ENCODE results near the gene NXPE3.

Gene NXPE3

DNA sequence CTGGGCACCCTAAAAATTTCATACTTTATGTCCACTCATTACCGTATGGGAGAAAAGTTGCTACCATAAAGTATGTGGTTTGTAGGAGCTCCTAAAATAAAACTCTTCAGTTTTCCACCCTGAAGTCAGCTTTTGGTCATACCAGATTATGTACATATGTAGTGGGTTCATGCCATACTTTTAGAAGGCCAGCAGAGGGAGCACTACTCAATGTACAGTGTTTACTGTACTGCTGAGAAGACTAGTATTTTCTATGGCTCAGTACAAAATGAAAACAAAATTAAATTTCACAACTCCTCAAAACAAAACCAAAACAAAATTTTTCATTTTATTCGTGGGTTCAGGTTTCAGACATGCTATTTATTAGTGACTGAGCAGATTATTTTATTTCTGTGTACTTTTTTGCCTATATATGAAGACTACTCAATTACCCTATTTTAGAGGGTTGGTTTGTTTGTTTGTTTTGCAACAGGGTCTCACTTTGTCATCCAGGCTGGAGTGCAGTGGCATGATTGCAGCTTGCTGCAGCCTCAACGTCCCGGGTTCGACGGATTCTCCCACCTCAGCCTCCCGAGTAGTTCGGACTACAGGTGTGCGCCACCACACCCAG is 24.3 kb downstream of the NXPE3 start:
- DNase-seq (ENCODE audit: low spot score) = peak; percentile 76

DNA sequence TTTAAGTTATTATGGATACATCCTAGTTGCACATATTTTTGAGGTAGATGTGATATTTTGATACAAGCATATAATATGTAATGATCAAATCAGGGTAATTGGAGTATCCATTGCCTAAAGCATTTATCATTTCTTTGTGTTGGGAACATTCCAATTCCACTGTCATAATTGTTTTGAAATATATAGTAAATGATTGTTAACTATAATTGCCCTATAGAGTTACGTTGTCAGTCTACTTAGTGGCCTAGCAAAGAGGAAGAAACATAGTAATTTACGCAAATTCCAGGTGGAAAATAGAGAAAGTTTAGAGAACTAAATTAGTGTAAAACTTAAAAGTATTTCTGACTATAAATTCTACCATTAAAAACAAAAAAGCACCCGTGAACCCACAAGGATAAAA is 24.9 kb downstream of the NXPE3 start:
- no peak for DNase-seq (ENCODE audit: low spot score)

DNA sequence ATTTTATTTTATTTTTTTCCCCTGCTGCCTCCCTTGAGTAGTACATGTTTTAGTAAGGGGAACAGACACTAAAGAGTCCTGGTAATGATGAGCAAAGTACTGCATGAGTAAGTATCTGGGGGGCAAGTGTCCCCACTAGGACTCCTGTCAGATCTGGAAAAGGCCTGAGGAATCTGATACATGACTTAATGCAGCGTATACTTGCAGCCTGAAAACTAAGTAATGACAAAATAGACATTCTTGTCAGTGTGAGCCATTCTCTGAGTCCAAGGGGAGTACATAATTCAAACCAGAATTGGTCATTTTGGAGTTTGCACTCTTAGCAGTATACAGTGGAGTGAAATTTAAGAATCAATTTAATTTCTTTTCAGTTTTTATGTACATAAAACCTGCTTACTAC is 27.5 kb downstream of the NXPE3 start:
- DNase-seq (ENCODE audit: low spot score) = no peak

DNA sequence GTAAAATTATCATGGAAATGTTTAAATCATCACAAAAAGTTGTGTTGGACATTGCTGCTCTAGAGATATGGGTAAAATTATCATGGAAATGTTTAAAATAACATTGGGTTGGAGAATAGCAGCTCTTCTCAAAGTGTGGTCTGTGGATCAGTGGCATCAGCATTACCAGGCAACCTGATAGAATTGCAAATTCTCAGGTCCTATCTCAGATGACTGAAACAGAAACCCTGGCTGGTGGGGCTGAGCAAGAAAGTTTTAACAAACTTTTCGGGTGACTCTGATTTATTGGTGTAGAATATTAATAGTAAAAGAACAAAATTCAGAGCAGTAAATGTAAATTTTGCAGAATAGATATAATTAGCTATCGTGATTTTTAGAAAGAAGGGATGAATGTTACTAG is 28.9 kb downstream of the NXPE3 start:
- DNase-seq (ENCODE audit: low spot score) = peak; percentile 46

DNA sequence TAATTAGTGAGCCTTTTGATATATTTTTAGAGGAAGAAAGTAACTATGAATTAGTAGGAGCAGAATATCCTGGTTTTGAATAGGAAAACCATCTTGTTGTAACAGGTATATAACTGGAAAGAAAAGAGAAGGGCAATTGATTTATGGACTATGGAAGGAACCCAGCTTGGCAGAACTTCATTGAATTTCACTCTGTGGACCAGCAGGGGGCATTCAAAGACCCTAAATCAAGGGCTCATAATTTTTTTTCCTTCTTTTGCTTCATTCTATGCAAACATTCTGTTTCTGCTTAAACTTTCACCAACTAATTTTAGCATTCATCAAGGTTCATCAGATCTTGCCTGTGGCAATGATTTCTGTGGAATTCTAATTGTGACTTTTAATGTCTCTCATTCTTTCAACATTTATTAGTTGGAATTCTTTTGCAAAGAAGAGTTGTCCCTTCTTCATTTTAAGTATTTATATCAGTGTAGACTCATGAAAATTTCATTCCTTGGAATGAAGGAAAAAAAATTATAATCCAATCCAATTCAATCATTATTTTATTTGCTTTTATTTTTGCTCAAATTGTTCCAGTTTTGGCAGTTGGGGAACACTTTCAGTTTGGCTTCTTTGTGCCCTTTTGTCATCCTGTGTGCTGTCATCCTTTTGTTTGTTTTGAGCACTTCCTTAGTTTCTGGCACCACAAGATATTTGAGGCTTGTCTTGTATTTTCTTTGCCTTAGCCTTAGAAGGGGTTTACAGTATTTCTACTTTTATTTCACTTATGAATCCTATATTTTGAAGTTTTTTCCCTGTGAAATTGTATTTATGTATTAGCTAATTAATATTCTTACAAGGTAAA is 30.4 kb downstream of the NXPE3 start:
- peak; percentile 53 for DNase-seq (ENCODE audit: low spot score)

DNA sequence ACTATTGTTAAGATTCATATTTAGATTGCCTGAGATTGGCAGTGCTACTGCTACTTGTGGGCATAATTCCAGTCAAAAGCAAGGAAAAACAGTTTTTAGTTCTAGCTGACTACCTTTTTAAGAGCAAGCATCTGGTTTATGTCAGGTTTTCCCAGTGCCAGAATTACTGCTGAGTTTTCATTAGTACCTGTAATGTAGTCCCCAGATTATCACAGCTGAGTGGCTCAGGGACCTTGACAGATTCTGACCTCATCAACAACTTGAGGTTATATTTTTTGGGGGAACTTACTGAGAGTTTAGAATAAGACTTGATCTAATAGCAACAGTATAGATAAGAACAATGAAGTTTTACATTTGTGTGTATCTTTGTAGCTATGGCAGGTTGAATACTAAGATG is 31.0 kb downstream of the NXPE3 start:
- no peak for DNase-seq (ENCODE audit: low spot score)

DNA sequence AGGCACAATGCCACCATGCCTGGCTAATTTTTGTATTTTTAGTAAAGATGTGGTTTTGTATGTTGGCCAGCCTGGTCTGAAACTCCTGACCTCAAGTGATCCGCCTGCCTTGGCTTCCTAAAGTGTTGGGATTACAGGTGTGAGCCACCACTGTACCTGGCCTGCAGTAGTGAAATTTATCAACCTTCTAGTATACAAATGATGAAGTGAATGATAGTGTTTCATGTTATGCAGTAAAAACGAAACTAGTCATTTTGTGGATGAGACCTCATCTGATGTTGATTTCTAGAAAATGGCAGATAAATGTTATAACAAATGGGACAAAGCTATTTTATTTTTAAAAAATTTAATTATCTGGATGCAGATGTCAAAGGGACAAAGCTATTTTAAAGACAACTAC is 32.9 kb downstream of the NXPE3 start:
- peak; percentile 38 for DNase-seq (ENCODE audit: low spot score)

DNA sequence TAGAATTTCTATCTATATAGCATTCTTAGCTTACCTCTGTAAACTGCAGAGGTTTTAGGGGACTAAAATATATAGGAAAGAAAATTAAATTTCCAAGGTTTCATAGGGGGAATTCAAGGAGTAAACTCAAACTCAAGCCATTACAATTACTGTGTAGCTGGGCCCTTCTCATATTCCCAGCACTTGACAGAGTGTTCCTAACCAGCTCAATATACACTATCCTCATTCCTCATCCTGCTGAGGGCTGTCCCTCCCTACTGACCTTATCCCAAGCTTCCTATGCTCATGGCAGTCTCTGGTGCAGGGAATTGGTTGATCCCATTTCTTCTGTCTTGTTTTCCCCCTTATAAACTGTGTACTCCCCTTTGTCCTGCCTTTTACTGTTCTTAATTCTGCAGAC is 33.9 kb downstream of the NXPE3 start:
- DNase-seq (ENCODE audit: low spot score) = no peak

DNA sequence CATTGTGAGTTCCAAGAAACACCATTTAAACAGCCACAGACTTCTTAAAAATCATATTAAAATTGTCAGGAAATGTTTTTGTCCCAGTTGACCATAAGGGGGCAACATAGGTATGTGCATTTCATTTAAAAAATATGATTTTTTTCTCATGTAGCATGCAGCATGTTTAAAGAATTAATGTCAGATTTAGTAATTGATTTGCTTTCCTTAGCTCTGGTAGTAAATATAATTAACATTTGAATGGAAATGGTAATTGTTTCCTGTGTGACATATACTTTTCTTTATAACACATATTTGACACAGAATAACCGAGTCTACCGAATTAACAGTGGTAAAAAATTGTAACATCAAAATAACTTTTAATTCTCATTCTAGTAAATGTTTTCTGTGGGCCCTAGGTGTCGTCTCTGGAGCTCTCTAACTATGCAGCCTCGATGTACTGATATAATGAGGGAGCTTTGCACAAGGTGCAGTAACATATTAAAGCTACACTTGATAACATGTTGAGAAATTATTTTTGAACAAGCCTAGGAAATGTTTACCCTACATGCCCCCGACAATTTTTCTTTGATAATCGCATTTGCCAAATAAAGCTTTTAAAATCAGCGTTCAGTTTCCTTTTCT is 34.9 kb downstream of the NXPE3 start:
- no peak for DNase-seq (ENCODE audit: low spot score)

DNA sequence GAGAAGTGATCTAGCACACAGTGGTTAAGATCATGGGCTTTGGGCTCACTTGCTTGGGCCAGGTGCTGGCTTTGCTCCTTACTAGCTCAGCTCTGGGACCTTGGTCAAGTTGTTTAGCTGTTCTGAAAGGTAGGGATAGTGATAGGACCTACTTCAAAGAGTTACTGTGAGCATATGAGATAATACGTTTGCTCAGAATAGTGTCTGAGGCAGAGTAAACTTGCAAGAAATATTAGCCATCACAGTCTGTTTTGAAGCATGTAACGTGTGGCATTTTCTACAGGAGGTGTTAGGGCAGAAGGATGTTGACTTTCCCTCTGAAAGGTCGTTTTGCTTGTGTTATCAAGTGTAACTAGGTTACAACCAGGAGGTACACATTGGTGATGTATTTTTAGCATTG is 35.8 kb downstream of the NXPE3 start:
- DNase-seq (ENCODE audit: low spot score) = no peak

DNA sequence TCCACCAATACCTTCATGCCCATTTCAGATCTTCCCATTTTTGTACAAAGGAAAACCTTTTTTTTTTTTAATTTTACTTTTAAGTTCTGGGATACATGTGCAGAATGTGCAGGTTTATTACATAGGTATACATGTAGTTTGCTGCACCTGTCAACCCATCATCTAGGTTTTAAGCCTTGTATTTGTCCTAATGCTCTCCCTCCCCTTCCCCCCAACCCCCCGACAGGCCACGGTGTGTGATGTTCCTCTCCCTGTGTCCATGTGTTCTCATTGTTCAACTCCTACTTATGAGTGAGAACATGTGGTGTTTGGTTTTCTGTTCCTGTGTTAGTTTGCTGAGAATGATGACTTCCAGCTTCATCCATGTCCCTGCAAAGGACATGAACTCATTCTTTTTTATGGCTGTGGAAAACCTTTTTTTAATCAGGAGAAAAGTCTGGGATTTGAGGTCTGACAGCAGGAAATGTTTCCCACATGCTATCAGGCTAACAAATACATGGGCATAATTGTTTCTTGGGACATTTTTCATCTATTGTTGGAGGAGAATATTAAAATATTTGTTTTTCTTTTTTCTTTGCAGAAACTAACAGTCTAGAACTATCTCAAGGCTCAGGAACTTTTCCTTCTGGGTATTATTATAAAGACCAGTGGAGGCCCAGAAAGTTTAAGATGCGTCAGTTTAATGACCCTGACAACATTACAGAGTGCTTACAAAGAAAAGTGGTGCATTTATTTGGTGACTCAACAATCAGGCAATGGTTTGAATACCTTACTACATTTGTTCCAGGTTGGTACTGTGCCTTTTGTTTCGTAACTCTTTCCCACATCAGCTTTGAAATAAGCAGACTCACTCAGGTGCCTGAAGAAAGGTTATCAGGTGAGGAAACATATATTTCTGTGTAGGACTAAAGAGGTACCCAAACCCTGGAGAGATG is 37.5 kb downstream of the NXPE3 start:
- no peak for DNase-seq (ENCODE audit: low spot score)

DNA sequence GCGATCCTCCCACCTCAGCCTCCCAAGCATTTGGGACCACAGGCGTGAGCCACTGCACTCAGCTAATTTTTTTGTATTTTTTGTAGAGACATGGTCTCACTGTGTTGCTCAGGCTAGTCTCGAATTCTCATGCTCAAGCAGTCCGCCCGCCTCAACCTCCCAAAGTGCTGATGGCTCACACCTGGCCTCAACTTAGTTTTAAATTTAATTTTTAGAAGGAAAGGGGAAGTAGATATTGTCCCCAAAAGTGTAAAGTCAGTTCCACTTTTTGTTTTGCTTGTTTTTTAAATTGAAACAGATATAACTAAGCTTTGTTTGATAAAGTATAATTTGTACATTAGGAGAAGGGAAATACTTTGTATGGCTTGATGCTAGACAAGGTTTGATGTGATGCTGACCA is 39.0 kb downstream of the NXPE3 start:
- DNase-seq (ENCODE audit: low spot score) = no peak

DNA sequence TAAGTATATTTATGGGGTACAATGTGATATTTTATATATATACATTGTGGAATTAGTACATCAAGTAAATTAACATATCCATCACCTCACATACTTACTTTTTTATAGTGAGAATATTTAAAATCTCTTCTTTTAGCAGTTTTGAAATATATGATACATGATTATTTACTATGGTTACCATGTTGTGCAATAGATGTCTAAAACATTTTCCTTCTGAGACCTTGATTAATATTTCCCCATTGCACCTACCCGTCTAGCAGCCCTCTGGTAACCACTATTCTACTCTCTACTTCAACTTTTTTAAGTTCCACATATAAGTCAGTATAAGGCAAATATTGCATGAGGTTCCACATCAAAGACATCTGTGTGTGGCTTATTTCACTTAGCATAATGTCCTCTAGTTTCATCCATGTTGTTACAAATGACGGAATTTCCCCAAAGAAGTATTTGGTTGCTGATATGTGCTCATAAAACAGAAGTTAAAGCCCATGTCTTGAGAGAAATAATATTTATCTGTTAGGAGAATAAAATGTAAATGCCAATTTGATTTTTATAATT is 40.7 kb downstream of the NXPE3 start:
- no peak for DNase-seq (ENCODE audit: low spot score)

DNA sequence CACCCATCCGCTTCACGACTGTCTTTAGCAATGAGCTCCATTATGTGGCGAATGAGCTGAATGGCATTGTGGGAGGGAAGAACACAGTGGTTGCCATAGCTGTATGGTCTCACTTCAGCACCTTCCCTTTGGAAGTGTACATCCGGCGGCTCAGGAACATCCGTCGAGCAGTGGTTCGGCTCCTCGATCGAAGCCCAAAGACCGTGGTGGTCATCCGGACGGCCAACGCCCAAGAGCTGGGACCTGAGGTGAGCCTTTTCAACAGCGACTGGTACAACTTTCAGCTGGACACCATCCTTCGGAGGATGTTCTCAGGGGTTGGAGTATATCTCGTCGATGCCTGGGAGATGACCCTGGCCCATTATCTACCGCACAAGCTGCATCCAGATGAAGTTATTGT is 42.5 kb downstream of the NXPE3 start:
- DNase-seq (ENCODE audit: low spot score) = no peak

DNA sequence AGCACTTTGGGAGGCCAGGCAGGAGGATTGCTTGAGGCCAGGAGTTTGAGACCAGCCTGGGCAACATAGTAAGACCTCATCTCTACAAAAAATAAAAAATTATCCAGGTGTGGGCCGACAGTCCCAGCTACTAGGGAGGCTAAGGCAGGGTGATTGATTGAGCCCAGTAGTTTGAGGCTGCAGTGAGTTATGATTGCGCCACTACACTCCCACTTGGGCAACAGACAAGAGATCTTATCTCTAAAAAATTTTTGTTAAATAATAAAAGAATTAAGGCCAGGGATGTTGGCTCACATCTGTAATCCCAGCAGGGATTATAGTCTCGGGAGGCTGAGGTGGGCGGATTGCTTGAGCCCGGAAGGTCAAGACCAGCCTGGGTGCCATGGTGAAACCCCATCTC is 44.5 kb downstream of the NXPE3 start:
- no peak for DNase-seq (ENCODE audit: low spot score)

DNA sequence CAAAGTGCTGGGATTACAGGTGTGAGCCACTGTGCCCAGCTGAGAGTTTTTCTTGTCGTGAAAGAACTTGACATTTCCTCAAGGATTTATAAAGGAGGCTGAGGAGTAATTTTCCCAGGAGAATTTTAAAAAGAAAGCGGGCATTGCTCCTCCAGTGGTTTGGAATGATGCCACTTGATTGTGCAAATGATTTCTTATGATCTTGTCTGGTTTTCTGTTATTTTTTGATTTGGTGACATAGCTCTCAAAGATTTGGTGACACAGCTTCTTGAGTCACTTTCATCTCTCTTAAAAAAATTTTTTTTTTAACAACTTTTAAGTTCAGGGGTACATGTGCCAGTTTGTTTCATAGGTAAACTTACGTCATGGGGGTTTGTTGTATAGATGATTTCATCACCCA is 45.7 kb downstream of the NXPE3 start:
- no peak for DNase-seq (ENCODE audit: low spot score)

DNA sequence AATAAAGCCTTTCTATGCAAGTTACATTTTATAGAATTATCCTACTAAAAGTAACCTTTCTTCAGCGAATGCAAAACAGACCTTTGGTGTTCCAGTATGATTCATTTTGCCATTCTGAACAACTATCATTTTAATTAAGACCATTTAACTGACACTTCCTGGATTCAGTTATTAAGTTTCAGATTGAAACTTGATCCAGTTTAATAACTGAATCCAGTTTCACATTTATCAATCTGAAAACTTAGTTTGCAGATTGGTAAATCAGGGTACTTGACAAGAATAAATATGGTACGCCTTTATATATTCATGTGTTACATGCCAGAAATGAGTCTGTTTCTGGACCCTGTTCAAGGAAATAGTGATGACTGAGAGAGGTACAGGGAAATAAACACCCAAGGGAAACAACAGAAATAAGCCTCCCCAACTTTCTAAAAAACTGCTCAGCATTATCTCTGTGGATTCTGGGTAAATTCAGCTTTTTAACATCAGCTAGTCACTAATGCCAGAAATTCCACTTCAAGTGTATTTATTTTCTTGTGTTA is 47.0 kb downstream of the NXPE3 start:
- peak; percentile 49 for DNase-seq (ENCODE audit: low spot score)

DNA sequence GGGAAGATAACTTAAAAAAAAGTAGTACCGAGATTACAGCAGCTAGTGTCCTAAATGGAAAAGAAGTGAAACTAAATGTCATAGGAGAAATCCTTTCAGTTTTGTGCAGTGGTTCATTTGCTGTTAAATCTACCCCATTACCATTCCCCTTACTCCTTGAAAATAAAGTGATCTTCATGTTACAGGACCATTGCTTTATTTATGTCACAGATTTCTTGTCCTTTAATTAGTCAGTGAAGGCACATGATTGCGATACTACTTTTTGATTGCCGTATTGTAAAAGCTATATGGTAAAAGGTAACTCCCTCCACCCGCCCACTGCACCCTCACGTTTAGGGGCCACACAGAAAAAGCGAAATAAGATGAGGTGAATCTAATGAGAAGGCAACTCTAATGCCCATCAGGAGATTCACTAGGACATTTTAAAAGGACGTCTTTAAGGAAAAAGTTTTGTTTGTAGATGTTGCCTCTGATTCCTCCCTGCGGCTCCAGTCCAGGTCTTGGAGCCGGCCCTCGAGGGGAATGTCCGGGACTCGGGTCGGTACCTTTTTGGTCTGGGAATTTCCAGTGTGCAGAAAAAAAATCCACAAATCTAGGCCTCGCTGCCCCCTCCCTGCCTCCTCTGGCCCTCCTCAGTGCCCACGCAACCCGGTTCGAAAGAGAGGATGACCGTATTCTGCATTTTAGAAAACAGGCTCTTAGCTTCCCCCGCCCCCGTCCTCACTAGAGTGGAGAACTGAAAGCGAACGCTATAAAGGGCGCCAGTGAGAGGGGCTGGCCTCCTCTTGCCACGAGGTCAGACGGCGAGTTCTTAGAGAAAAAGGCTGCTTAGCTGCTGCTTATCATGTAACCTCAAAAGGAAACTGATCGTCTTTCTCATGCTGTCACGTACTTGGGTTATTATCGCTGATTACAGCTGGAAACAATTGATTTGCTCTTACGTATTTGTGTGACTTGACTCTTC is 48.5 kb downstream of the NXPE3 start:
- DNase-seq (ENCODE audit: low spot score) = peak; percentile 80

DNA sequence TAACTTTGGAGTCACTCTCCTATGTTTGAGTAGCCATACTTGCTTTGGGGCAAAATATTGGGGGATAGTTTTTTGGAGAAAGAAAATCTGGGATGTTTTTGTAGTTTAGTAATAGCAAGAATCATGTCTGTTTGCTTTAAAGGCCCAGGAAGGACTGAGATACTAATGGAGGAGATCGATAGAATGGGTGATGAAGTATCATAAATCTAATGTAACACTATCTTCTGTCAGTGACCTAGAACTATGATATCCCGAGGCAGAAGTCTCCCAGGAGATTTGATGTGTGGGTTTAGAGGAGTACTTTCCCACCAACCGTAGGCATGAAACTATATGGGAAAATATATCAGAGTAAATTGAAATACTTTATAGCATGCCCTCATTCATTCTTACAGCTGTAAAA is 49.3 kb downstream of the NXPE3 start:
- DNase-seq (ENCODE audit: low spot score) = no peak

DNA sequence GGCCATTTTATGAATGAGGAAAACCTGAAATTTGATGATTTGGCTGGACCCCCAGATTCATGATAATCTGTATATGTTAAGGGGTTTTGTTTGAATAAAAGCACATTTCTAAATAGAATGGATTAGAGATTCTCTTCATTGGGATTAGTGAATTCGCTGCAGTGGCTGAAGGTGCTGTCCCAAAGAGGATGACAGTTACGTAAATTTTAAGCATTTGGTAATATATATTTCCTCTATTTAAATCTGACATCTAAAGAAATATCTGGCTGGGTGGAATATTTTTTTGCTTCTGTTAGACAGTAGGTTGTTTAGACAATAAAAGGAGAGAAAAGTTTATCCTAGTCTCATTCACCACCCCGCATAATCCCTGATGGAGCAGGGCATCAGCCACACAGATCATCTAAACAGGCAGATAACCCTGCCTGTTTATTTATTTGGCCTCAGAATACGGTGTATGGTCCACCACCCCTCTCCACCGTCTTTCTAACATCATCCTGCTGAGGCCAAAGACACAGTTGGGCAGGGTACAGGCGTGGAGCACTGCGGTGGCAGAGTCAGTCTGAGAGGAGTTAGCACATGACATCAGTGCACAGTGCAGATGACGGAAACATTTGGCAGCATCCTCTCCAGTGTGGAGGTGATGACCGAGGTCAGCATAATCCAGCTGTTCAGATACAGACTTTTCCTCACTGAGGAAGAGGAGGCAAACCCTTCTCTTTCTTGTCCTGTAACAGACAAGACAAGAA is 49.9 kb downstream of the NXPE3 start:
- peak; percentile 67 for DNase-seq (ENCODE audit: low spot score)
